GM21717 (cell line): ENCODE data around the gene PTPRU.
"Not testable (repeated sequence)": the region's sequence is repeated elsewhere in the genome, so short reads cannot be mapped to it uniquely, and the experiment has no call there.

Experiments used
- ATAC-seq: cut with Tn5 transposase; IDR thresholded peaks from one replicate; pipeline ENCODE4 v1.9.1; 2021; ENCODE audit warnings: mild to moderate bottlenecking, moderate library complexity; ENCODE audit not compliant: unreplicated experiment

PTPRU gene

DNA sequence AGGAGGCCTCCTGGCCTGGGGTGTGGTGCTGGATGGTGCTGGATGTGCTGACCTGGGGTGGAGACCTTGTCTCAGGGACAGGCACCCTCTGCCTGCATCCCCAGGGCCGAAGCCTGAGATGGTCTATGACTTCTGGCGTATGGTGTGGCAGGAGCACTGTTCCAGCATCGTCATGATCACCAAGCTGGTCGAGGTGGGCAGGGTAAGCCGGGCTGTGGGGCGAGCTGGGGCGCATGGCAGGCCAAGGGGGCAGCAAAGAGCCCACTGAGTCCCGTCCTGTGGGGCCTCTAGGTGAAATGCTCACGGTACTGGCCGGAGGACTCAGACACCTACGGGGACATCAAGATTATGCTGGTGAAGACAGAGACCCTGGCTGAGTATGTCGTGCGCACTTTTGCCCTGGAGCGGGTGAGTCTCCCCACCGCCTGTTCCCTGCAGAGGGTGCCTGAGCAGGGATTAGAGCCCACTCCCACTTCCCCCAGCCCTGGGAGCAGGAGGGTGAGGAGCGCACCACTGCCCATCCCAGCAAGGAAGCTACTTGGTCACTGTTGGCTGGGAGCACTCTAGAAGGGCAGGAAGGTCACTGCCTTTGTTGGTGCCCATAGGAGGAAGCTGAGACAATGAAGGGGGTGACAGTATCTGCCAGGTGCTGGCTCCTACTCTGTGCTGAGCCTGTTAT is 75.2 kb downstream of the PTPRU start:
- no peak for ATAC-seq

DNA sequence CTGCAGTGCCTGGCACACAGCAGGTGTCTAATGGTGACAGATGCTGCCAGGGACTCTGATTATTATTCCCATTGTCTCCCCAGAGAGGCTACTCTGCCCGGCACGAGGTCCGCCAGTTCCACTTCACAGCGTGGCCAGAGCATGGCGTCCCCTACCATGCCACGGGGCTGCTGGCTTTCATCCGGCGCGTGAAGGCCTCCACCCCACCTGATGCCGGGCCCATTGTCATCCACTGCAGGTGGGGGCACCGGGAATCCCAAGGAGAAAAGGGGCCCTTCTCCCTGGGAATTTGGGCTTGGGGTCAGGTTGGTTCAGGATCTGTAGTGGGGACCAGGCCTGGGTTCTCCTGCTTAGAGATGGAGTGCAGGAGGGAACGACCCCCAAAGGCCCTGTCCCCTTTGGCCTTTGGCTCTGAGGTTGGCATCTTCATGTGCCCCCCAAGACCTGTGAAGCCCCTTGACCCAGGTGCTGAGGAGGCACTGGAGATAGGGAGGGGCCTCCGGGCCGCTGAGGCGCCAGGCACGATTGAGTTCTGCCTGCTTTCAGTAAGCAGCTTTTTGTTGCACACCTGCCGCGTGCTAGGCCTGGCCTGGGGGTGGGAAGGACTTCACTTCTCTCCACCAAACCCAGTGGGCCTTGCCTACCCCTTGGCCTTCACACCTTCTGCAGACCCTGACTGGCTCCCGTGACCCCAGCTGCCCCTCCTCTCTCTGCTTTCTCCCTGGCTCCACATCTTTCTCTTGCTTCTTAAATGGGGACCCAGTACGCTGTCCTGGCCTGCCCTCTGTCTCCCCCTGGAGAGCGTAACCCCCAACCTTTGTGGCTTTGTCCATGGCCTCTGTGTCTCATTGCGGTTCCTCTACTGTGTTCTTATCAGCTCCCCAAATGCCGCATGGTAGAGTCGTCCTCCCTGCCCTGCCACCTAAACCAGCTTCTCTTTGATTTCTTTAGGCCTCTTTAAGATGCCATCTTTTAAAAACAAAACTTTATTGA is 76.4 kb downstream of the PTPRU start:
- no peak for ATAC-seq

DNA sequence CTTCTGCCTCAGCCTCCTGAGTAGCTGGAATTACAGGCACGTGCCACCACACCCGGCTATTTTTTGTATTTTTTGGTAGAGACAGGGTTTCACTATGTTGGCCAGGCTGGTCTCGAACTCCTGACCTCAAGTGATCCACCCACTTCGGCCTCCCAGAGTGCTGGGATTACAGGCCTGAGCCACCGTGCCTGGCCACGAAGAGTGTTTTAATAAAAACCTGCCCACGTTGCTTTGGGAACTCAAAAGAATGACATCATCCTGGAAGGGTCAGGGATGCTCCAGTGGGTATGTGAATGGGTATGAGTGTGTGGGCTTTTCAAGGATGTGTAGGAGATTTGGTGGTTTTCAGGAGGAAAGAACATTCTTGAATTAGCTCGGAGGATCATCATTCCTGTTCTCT is 78.4 kb downstream of the PTPRU start:
- ATAC-seq: not testable (repeated sequence)

DNA sequence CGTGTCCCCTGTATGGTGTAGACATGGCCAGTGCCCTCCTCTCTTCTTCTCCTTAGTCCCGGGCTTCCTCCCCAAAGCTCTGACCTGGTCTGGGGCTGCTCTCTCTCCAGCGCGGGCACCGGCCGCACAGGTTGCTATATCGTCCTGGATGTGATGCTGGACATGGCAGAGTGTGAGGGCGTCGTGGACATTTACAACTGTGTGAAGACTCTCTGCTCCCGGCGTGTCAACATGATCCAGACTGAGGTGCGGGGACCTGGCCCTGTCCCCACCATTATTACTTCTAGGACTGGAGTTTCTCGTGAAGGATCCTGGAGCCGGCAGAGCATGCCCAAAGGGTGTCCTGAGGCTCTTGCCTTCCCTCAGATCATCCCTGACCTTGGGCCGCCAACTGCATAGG is 78.9 kb downstream of the PTPRU start:
- ATAC-seq: no peak

DNA sequence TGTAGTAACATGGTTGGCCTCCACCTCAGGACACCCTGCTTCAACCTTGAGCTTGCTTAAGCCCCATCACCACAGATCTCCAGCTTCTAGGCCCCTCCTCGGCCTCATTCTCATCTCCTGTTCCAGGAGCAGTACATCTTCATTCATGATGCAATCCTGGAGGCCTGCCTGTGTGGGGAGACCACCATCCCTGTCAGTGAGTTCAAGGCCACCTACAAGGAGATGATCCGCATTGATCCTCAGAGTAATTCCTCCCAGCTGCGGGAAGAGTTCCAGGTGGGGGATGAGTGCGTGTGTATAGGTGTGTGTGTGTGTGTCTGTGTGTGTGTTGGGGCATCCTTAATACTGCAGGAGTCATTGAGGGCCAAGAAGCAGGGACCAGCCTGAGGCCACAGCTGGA is 79.6 kb downstream of the PTPRU start:
- ATAC-seq: no peak

DNA sequence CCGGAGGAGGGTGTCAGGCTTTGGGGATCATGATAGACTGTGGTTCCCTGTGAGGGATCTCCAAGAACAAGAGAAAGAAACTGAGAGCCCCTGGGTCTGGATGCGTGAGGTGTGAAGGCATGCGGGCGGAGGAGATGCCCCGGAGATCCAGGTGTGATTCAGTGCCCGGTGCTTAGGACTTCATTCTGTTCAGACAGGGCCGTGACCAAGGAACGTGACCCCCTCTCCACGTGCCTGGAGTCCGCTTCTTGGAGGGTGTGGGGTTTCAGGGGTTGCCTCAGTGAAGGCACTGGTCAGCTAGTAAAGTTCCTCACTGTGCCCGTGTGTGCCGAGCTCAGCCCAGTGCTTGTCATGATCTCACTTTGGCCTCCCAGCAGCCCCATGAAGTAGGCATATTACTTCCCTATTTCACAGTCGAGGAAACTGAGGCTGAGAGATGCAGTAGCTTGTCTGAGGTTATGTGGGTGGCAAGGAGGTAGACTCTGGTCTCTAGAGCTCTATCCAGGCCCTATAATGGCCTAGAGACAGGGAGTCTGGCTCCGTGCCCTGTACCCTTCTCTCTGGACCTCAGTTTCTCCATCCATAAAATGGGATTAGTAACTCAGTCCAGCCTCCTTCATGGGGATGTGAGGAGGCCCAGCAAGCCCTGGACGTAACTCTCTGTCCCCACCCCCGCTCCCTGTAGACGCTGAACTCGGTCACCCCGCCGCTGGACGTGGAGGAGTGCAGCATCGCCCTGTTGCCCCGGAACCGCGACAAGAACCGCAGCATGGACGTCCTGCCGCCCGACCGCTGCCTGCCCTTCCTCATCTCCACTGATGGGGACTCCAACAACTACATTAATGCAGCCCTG is 81.0 kb downstream of the PTPRU start:
- ATAC-seq: no peak

DNA sequence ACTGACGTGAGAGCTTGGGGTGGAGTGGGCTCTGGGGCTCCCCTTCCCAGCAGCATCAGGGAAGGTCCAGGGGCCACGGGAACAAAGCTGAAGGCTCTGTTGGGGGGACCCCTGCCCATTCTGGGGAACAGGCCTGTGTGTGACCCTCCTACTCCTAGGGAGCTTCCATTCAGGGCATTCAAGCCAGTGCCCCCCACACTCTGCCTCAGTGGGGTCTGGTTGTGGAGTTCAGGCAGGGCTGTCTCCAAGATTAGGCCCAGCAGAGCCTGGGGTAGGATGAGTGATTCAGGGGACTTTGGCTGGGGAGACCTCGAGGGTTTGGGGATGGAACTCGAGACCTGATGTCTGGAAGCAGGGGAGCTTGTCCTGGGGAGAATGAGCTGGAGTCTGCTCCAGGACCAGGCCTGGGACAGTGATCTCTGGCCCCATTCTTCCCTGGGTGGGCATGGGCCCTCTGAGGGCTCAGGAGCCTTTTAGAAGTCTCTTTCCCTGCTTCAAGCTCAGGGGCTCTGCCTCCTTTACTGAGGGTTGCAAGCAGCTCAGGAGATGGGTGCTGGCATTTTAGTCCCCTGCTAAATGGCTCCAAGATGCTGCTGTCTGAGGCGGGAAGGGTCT is 81.7 kb downstream of the PTPRU start:
- ATAC-seq: no peak

DNA sequence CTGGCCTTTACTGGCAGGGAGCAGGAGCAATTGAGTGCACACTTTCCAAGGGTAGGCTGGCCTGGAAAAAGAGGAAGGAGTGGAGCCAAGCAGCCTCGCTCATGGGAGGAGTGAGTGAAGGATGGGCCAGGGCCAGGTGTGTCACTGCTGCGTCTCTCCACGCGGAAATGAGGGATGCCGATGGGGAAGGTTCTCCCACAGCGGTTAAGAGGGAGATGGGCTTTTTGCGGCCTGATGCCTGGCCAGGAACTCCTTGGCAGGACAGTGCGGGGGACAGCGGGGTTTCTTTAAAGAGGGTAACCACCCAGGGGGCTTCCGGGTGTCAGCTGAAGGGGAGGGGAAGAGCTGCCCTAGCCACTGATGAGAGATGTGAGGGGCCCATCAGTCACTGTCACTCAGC is 82.4 kb downstream of the PTPRU start:
- ATAC-seq: no peak

DNA sequence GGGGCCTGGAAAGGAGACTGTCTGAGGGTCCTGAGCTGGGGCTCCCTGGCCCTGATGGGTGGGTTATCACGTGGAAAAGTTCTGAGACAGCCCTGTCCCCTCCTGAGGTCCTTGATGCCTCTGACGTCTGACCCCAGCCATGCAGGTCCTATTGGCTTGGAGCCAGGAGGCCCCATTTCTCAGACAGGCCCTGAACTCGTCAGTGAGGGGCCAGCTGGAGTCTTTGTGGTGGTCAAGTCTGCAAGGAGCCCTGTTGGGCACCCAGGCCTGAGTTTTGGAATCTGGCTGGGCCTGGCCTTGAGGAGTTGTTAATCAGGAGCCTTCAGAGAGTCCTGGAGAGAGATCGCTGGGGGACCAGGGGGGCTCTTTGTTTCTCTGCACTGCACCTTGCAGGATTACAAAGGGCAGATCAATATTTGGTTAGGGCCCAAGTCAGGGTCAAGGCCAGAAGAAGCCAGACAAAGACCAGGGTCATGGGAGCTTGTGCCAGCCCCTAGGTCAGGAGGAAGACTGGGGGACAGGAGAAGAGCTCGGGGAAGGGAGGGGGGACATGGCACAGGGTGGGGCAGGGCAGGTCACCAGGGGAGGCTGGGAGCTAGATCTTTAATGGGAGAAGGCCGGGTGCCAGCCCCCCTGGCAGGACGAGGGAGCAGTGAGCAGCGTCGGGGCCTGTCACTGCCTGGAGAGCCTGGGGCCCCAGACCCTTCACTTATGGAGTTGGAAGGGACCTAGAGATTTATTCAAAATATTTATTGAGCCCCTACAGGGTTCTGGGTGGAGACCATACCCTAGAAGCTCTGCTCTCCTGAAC is 83.2 kb downstream of the PTPRU start:
- ATAC-seq: no peak

DNA sequence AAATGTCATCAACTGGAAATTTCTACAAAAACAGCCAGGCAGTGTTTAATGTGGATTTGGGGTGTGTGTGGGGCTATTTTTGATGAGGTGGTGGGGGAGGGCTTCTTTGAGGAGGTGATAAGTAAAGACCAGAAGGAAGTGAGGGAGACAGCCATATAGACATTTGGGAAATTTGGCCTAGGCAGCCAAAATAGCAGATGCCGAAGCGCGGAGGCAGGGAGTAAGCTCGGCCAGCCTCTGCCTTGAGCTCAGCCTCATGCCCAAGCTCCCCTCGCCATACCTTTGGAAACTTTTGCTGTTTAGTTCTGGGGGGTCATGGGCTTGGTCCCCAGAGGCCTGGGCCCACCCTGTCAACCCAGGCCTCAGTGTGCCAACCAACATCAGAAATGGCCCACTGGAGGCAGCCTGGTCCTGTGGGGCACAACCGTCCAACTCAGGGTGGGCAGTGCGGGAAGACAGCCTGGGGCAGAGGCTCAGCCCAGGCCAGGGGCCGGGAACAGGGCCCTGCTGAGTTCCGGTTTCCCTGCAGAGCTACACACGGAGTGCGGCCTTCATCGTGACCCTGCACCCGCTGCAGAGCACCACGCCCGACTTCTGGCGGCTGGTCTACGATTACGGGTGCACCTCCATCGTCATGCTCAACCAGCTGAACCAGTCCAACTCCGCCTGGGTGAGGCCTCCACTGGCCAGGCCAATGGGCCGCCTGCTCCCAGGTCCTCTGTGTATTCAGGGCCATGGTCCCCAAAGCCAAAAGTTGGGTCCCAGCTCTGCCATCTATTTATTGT is 84.0 kb downstream of the PTPRU start:
- ATAC-seq: no peak

DNA sequence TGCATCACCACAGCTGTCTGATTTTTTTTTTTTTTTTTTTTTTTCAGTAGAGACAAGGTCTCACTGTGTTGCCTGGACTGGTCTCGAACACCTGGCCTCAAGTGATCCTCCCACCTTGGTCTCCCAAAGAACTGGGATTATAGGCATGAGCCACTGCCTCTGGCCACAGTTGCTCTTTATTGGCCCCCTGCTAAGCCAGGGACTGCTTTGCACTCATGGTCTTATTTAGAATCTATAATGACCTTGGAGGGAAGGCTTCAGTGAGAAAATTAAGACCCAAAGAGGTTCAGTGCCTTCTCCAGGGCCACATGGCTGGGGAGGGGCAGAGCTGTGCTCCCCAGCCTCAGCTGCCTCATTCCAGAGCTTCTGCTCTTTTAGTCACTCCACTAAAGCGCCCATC is 84.9 kb downstream of the PTPRU start:
- no peak for ATAC-seq

DNA sequence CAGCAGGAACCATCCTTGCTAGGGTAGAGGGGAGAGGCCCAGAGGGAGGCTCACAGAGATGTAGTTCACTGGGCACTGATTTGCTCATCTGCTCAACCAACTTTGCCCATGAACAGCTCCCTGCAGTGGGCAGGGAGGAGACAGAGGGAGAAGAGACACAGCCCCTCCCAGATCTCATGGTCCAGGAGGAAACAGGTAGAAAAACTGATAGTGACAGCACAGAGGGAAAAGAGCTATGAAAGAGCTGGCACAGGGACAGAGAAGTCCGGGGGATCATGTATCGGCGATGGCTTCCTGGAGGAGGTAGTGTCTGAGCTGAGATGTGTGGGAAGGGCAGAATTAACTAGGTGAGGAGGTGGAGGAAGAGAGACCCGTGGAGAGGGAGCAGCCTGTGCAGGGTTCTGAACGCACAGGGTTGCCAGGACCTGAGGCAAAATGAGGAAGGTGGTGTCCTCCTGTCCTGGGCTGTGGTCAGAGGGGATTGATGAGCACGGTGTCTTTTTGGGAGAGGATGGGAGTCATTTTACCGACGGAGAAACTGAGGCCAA is 85.9 kb downstream of the PTPRU start:
- ATAC-seq: no peak

DNA sequence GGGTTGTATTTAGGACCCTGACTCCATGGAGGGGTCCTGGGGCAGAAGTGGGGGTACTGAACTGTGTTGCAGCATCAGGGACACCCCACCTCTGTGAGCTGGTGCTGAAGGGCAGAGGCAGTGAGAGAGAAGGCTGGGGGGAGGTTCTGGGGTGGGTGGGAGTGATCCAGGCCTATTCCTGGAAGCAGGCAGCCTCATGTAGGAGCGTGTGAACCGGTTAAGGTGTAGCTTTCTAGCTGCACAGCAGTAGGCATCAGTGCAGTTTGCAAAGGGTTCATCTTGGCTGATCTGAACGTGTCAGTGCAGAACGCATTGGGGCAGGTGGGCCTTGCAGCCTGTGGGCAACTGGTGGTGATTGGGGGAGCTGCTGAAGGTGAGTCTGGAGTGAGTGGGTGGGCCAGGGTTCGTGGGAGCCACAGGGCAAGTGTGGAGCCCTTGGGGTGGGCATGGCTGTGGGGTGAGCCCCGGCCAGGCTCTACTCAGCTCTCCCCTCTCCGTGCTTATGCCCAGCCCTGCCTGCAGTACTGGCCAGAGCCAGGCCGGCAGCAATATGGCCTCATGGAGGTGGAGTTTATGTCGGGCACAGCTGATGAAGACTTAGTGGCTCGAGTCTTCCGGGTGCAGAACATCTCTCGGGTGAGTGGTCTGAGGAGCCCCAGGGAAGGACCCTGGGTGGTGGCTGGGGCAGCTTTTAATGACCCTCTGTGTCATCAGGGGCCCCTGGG is 86.7 kb downstream of the PTPRU start:
- ATAC-seq: no peak

DNA sequence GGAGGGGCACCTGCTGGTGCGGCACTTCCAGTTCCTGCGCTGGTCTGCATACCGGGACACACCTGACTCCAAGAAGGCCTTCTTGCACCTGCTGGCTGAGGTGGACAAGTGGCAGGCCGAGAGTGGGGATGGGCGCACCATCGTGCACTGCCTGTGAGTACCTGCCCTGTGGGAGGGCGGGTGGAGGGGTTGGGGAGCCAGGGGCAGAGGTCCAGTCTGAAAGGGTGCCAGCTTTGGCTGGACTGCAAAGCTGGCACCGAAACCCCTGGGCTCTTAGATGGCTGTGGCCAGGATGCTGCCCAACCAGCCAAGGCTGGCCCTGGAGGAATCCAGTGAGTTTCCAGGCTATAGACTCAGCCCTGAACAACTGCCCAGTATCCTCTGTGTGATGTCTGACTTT is 87.3 kb downstream of the PTPRU start:
- ATAC-seq: no peak

DNA sequence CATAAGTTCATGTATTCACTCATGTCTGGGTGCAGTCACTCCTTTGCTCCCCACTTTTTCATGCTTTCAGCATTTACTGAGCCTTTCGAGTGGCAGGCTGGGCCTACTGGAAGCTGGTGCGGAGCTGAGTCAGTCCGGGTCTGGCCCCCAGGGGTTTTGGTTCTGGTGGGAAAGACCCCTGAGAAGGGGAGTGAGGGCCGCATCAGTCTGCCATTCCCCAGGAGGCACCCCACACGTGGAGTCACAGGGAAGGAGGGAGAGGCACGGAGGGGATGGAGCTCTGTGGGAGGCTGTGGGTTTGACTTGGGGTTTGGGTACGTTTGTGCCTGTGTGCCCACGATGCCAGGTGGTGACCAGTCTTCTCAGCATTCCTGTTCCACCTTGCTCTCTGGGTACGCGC is 87.9 kb downstream of the PTPRU start:
- no peak for ATAC-seq

DNA sequence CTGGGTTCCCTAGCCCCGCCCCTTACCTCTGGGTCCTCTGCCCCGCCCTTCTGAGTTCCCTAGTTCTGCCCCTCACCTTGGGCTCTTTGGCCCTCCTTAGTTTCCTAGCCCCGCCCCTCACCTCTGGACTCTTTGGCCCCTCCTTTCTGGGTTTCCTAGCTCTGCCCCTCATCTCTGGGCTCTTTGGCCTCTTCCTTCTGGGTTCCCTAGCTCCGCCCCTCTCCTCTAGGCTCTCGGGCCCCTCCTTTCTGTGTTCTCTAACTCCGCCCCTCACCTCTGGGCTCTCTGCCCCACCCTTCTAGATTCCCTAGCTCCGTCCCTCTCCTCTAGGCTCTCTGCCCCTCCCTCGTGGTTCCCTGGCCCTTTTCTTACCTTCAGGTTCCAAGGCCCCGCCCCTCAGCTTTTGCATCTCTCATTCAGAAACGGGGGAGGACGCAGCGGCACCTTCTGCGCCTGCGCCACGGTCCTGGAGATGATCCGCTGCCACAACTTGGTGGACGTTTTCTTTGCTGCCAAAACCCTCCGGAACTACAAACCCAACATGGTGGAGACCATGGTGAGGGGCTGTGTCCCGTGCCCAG is 88.5 kb downstream of the PTPRU start:
- no peak for ATAC-seq

DNA sequence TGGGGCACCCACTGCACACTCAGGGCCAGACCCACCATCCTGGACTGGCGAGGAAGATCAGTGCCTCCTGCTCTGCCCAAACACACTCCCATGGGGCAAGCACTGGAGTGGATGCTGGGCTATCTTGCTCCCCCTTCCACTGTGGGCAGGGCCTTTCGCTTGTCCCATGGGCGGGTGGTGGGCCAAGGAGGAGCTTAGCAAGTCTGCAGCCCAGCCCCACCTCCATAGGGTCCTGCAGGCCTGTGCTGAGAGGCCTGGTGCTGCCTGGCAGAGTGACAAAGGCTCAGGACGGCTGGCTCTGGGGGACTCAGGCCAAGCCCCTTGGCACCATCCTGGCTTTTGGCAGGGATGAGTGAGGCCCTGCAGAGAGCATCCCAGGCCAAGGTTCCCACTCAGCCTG is 89.4 kb downstream of the PTPRU start:
- ATAC-seq: no peak

DNA sequence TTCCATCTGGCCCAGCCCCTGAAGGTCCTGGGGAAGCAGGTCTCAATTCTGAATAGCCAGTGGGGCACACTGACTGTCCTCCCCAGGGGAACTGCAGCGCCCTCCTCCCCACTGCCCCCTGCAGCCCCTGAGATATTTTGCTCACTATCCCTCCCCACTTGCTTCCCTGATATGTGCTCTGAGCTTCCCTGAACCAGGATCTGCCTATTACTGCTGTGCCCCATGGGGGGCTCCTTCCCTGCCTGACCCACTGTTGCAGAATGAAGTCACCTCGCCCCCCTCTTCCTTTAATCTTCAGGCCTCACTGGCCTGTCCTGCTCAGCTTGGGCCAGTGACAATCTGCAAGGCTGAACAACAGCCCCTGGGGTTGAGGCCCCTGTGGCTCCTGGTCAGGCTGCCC is 89.8 kb downstream of the PTPRU start:
- ATAC-seq: no peak
